CD4-positive, alpha-beta memory T cell (primary cell): Measurements from ENCODE around the gene TEKTIP1. TPM values are rescaled to one million over a fixed set of nuclear protein-coding genes. Genes with fewer than 3 reads are reported as not detected.

Experiments used
- CTCF ChIA-PET: fragments of 350-600 bp; sonication (Branson Sonifier 250); formaldehyde crosslinking; loops from one replicate; lab custom pipeline; 2021; ENCODE audit warnings: inconsistent platforms; ENCODE audit not compliant: partially characterized antibody; lab: Charles Lee
- POLR2A ChIA-PET: fragments of 350-600 bp; sonication (Branson Sonifier 250); formaldehyde crosslinking; loops from one replicate; lab custom pipeline; 2021; ENCODE audit not compliant: partially characterized antibody; lab: Charles Lee
- DNase-seq, 5 donors: peaks; one replicate each; pipeline versions ENCODE4 v3.0.0 to v3.0.0-alpha.2; 2020 to 2022; ENCODE audit warnings: mixed read lengths in 1 of 5
- H3K27ac ChIP-seq: one replicate; pipeline ENCODE4 v1.7.0; 2013; ENCODE audit warnings: low read depth, low read length
- H3K27me3 ChIP-seq: 2 replicates; pipeline ENCODE4 v1.7.0; 2013; ENCODE audit warnings: mild to moderate bottlenecking, low read length, moderate library complexity; ENCODE audit not compliant: insufficient read depth
- H3K36me3 ChIP-seq: 2 replicates; pipeline ENCODE4 v1.7.0; 2013; ENCODE audit warnings: mild to moderate bottlenecking, low read length, moderate library complexity; ENCODE audit not compliant: insufficient read depth
- H3K4me1 ChIP-seq: 2 replicates; pipeline ENCODE4 v1.7.0; 2013; ENCODE audit warnings: mild to moderate bottlenecking, low read length, moderate library complexity; ENCODE audit not compliant: insufficient read depth
- H3K4me3 ChIP-seq, 2 donors: one replicate each; pipeline ENCODE4 v1.7.0; 2013; ENCODE audit warnings: low read length in 2 of 2, mild to moderate bottlenecking in 1 of 2
- H3K9me3 ChIP-seq, 2 donors: one replicate each; pipeline ENCODE4 v1.7.0; 2013; ENCODE audit warnings: low read length in 2 of 2, control low read depth in 1 of 2; ENCODE audit not compliant: control insufficient read depth in 1 of 2
- H3K27ac Mint-ChIP-seq, 7 donors: one replicate each; pipeline ENCODE4 v1.8.0; 2020 to 2021; ENCODE audit warnings: mixed read lengths in 7 of 7, mild to moderate bottlenecking in 6 of 7, inconsistent platforms in 3 of 7, moderate library complexity in 3 of 7
- H3K27me3 Mint-ChIP-seq, 2 donors: one replicate each; pipeline ENCODE4 v1.8.0; 2020 to 2021; ENCODE audit warnings: mixed read lengths in 2 of 2
- H3K36me3 Mint-ChIP-seq, 2 donors: one replicate each; pipeline ENCODE4 v1.8.0; 2020 to 2021; ENCODE audit warnings: mixed read lengths in 2 of 2, inconsistent platforms in 1 of 2, mild to moderate bottlenecking in 1 of 2
- H3K4me1 Mint-ChIP-seq, 4 donors: one replicate each; pipeline ENCODE4 v1.8.0; 2020 to 2021; ENCODE audit warnings: mixed read lengths in 4 of 4, mild to moderate bottlenecking in 1 of 4
- H3K4me3 Mint-ChIP-seq, 8 donors: one replicate each; pipeline ENCODE4 v1.8.0; 2020 to 2021; ENCODE audit warnings: mixed read lengths in 8 of 8, mild to moderate bottlenecking in 7 of 8, moderate library complexity in 6 of 8, inconsistent platforms in 3 of 8
- H3K9me3 Mint-ChIP-seq, 8 donors: one replicate each; pipeline ENCODE4 v1.8.0; 2020 to 2021; ENCODE audit warnings: mixed read lengths in 8 of 8, mild to moderate bottlenecking in 5 of 8, inconsistent platforms in 3 of 8, moderate library complexity in 1 of 8
- intact Hi-C: fragments of 100-400 bp; cut with micrococcal nuclease; formaldehyde crosslinking; loops from one replicate; pipeline ENCODE4 v1.15.1; 2023
- polyA plus RNA-seq, 2 donors: library from polyadenylated mRNA; unstranded; fragments of 300-500 nt; fragmentation: Illumina TruSeq; gene quantifications; one replicate each; pipeline ENCODE4 v1.2.3, GENCODE V29; 2021
- total RNA-seq, 2 experiments: library from RNA; stranded (reverse); gene quantifications; one replicate each; pipeline ENCODE4 v1.2.3, GENCODE V29; 2021

The TEKTIP1 gene
- total and polyA plus RNA-seq, 4 experiments from 2014 or later, result 0.55 to 10.6 (median 8.1) TPM; not detected in 1

- no peaks in the 10 kb centered on the region for H3K4me1 Mint-ChIP-seq
- Histone ChIP-seq H3K4me3 (no peak overlapping the region), H3K27ac (no peak overlapping the region), H3K9me3 (no peaks in the 10 kb centered on the region), H3K36me3 (peaks cover 27% of the 10 kb centered on the region), H3K4me1 (no peaks in the 10 kb centered on the region), H3K27me3 (no peaks in the 10 kb centered on the region)
- ChIA-PET POLR2A (interaction anchor here (0.7 to 1.5 kb wide), 3 partner anchors 17 to 21 kb away, joined by 4 read pairs; no protein-coding TSS in a partner anchor), CTCF (interaction anchor here (1.4 kb wide), 1 partner anchor 19 kb away, joined by 3 read pairs; the partner anchor contains the start of gene MFSD12)
- DNase-seq, result no peak
- H3K4me3 Mint-ChIP-seq, result no peak overlapping the region
- no peaks in the 10 kb centered on the region for H3K27me3 Mint-ChIP-seq
- peaks cover 14 to 24% of the 10 kb centered on the region in 2 donors for H3K36me3 Mint-ChIP-seq
- intact Hi-C loops, result no loop called here
- H3K27ac Mint-ChIP-seq, result peak overlapping the region in 1 of 7 donors; percentile 57
- H3K9me3 Mint-ChIP-seq, result no peaks in the 10 kb centered on the region
These were observed 1.3 kb upstream of the TEKTIP1 start for GRCh38 chr19:3537438-3538240.

GRCh38 chr19:3538258-3538929 lies 580 bp upstream of the TEKTIP1 start:
- no peaks in the 10 kb centered on the region for H3K9me3 Mint-ChIP-seq
- H3K27ac Mint-ChIP-seq, result peak overlapping the region in 2 of 7 donors; percentile 30 to 57
- intact Hi-C loops, result no loop called here
- Histone ChIP-seq H3K36me3 (peaks cover 19% of the 10 kb centered on the region), H3K27ac (no peak overlapping the region), H3K27me3 (no peaks in the 10 kb centered on the region), H3K4me1 (no peaks in the 10 kb centered on the region), H3K4me3 (no peak overlapping the region), H3K9me3 (no peaks in the 10 kb centered on the region)
- H3K4me1 Mint-ChIP-seq, result no peaks in the 10 kb centered on the region
- DNase-seq, result no peak
- no peak overlapping the region for H3K4me3 Mint-ChIP-seq
- peaks cover 14 to 21% of the 10 kb centered on the region in 2 donors for H3K36me3 Mint-ChIP-seq
- POLR2A ChIA-PET, result interaction anchor here (1.0 to 1.5 kb wide), 4 partner anchors 9 to 20 kb away, joined by 3 to 4 read pairs (median 4); no protein-coding TSS in a partner anchor
- no peaks in the 10 kb centered on the region for H3K27me3 Mint-ChIP-seq
- CTCF ChIA-PET, result no interaction called here

- POLR2A ChIA-PET, result interaction anchor here (0.6 to 1.0 kb wide), 2 partner anchors 15 to 18 kb away, joined by 4 read pairs; no protein-coding TSS in a partner anchor
- Histone ChIP-seq H3K9me3 (no peaks in the 10 kb centered on the region), H3K4me1 (no peaks in the 10 kb centered on the region), H3K27ac (no peak overlapping the region), H3K4me3 (no peak overlapping the region), H3K36me3 (peaks cover 9% of the 10 kb centered on the region), H3K27me3 (no peaks in the 10 kb centered on the region)
- no peaks in the 10 kb centered on the region for H3K27me3 Mint-ChIP-seq
- intact Hi-C loops, result no loop called here
- no peak for DNase-seq
- no peaks in the 10 kb centered on the region for H3K9me3 Mint-ChIP-seq
- CTCF ChIA-PET, result no interaction called here
- no peaks in the 10 kb centered on the region for H3K4me1 Mint-ChIP-seq
- peak overlapping the region in 1 of 7 donors; percentile 62 for H3K27ac Mint-ChIP-seq
- no peak overlapping the region for H3K4me3 Mint-ChIP-seq
- peaks cover 11 to 12% of the 10 kb centered on the region in 2 donors for H3K36me3 Mint-ChIP-seq
These were observed 763 bp downstream of the TEKTIP1 start for GRCh38 chr19:3539756-3540118.

GRCh38 chr19:3543150-3544057 lies 4.4 kb downstream of the TEKTIP1 start:
- intact Hi-C loops, result no loop called here
- Mint-ChIP-seq H3K27ac (no peak overlapping the region), H3K4me1 (peaks cover 5 to 12% (median 9%) of the 10 kb centered on the region in 4 donors), H3K36me3 (peaks cover 9 to 14% of the 10 kb centered on the region in 2 donors), H3K4me3 (no peak overlapping the region), H3K9me3 (no peaks in the 10 kb centered on the region), H3K27me3 (no peaks in the 10 kb centered on the region)
- no peak overlapping the region for H3K27ac ChIP-seq
- no peak overlapping the region for H3K4me3 ChIP-seq
- H3K9me3 ChIP-seq, result no peaks in the 10 kb centered on the region
- DNase-seq, result no peak
- CTCF ChIA-PET, result interaction anchor here (1.0 to 4.7 kb wide), 2 partner anchors 12 to 49 kb away, joined by 4 to 49 read pairs; partner anchors contain the start of gene MFSD12
- H3K4me1 ChIP-seq, result peaks cover 7% of the 10 kb centered on the region
- no peaks in the 10 kb centered on the region for H3K27me3 ChIP-seq
- H3K36me3 ChIP-seq, result peaks cover 9% of the 10 kb centered on the region
- POLR2A ChIA-PET, result interaction anchor here (1.8 to 2.6 kb wide), 2 partner anchors 12 to 14 kb away, joined by 9 to 39 read pairs; partner anchors contain the start of gene MFSD12

- no peak overlapping the region for H3K4me3 ChIP-seq
- H3K9me3 ChIP-seq, result no peaks in the 10 kb centered on the region
- H3K27me3 ChIP-seq, result no peaks in the 10 kb centered on the region
These were observed 5.0 kb downstream of the TEKTIP1 start for GRCh38 chr19:3544058-3544376.

GRCh38 chr19:3544742-3545668 lies 6.0 kb downstream of the TEKTIP1 start:
- no peak overlapping the region for H3K4me3 Mint-ChIP-seq
- POLR2A ChIA-PET, result interaction anchor here (0.8 to 2.6 kb wide), 5 partner anchors 9 to 64 kb away, joined by 3 to 39 read pairs (median 4); partner anchors contain the start of genes FZR1 and MFSD12
- peak; percentile 67 to 80 (median 69) for DNase-seq
- Histone ChIP-seq H3K27ac (no peak overlapping the region), H3K9me3 (no peaks in the 10 kb centered on the region), H3K27me3 (no peaks in the 10 kb centered on the region), H3K36me3 (peaks cover 9% of the 10 kb centered on the region), H3K4me1 (peaks cover 7% of the 10 kb centered on the region), H3K4me3 (no peak overlapping the region)
- peaks cover 5 to 12% (median 9%) of the 10 kb centered on the region in 4 donors for H3K4me1 Mint-ChIP-seq
- H3K27ac Mint-ChIP-seq, result peak overlapping the region; percentile 35 to 78 (median 74)
- H3K36me3 Mint-ChIP-seq, result peaks cover 1 to 19% of the 10 kb centered on the region in 2 donors
- H3K9me3 Mint-ChIP-seq, result no peaks in the 10 kb centered on the region
- CTCF ChIA-PET, result interaction anchor here (0.8 to 4.7 kb wide), 14 partner anchors 10 to 82 kb away, joined by 3 to 49 read pairs (median 5); partner anchors contain the start of genes GIPC3 and MFSD12
- H3K27me3 Mint-ChIP-seq, result no peaks in the 10 kb centered on the region
- intact Hi-C loops, result loop anchor here (1.0 to 5.0 kb wide), 4 partner anchors 9 to 162 kb away; partner anchors contain the start of genes GIPC3 and TJP3

More at GRCh38 chr19:3544058-3544376, 5.0 kb downstream of the TEKTIP1 start:
- H3K9me3 Mint-ChIP-seq, result no peaks in the 10 kb centered on the region
- no peak overlapping the region for H3K27ac Mint-ChIP-seq
- H3K36me3 Mint-ChIP-seq, result peaks cover 9 to 20% of the 10 kb centered on the region in 2 donors
- H3K4me1 ChIP-seq, result peaks cover 7% of the 10 kb centered on the region
- no peak overlapping the region for H3K27ac ChIP-seq
- DNase-seq, result no peak
- peaks cover 9% of the 10 kb centered on the region for H3K36me3 ChIP-seq
- ChIA-PET CTCF (interaction anchor here (1.0 to 4.7 kb wide), 3 partner anchors 11 to 83 kb away, joined by 3 to 49 read pairs (median 4); partner anchors contain the start of gene MFSD12), POLR2A (interaction anchor here (2.6 kb wide), 1 partner anchor 12 kb away, joined by 39 read pairs; the partner anchor contains the start of gene MFSD12)
- intact Hi-C loops, result no loop called here
- no peak overlapping the region for H3K4me3 Mint-ChIP-seq
- H3K4me1 Mint-ChIP-seq, result peaks cover 5 to 12% (median 9%) of the 10 kb centered on the region in 4 donors
- H3K27me3 Mint-ChIP-seq, result no peaks in the 10 kb centered on the region
